GDM1 (cell line): ENCODE measurements around the gene QRICH2.
"Not testable (repeated sequence)": the region's sequence is repeated elsewhere in the genome, so short reads cannot be mapped to it uniquely, and the experiment has no call there.

ENCODE experiments used
- DNase-seq: peaks from one replicate; lab custom pipeline; 2025; lab: John Stamatoyannopoulos, UW

Gene QRICH2, protein sequence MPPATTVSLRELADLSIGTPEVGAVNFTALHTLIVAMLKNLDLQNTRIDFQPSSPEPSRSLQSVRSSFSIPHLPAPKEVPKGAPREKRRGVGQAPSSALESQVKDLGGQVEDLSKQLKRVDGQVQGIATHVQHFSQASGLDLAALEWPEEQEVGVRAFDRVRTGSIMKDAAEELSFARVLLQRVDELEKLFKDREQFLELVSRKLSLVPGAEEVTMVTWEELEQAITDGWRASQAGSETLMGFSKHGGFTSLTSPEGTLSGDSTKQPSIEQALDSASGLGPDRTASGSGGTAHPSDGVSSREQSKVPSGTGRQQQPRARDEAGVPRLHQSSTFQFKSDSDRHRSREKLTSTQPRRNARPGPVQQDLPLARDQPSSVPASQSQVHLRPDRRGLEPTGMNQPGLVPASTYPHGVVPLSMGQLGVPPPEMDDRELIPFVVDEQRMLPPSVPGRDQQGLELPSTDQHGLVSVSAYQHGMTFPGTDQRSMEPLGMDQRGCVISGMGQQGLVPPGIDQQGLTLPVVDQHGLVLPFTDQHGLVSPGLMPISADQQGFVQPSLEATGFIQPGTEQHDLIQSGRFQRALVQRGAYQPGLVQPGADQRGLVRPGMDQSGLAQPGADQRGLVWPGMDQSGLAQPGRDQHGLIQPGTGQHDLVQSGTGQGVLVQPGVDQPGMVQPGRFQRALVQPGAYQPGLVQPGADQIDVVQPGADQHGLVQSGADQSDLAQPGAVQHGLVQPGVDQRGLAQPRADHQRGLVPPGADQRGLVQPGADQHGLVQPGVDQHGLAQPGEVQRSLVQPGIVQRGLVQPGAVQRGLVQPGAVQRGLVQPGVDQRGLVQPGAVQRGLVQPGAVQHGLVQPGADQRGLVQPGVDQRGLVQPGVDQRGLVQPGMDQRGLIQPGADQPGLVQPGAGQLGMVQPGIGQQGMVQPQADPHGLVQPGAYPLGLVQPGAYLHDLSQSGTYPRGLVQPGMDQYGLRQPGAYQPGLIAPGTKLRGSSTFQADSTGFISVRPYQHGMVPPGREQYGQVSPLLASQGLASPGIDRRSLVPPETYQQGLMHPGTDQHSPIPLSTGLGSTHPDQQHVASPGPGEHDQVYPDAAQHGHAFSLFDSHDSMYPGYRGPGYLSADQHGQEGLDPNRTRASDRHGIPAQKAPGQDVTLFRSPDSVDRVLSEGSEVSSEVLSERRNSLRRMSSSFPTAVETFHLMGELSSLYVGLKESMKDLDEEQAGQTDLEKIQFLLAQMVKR (N-terminal part only)

DNA sequence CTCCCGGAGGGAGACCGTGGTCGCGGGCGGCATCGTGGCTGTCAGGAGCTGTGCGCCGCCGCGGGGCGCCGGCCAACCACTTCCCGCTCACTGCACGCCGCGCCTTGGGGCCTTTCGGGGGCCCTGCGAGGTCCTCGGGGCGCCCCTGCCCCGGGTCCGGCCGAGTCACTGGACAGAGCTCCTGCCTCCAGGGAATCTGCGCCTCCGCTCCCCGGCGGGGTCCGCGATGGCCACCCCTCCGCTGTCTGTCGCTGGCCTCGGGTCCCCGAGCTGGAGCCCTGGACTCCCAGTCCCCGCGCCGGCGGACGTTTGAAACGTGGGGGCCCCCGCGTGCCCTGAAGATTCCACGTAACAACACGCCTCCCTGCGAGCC, at the start of gene QRICH2:
Gene QRICH2, minus strand, starts transcription at position 311 of the 373 bp plus-strand sequence. Its CDS starts 278 bp downstream, at position 33.
- DNase-seq, result no peak

- DNase-seq, result no peak
These were observed 49.6 kb upstream of the QRICH2 start for GRCh38 chr17:76357597-76358158.

GRCh38 chr17:76356803-76357456, 48.9 kb upstream of the QRICH2 start:
- no peak for DNase-seq

DNA sequence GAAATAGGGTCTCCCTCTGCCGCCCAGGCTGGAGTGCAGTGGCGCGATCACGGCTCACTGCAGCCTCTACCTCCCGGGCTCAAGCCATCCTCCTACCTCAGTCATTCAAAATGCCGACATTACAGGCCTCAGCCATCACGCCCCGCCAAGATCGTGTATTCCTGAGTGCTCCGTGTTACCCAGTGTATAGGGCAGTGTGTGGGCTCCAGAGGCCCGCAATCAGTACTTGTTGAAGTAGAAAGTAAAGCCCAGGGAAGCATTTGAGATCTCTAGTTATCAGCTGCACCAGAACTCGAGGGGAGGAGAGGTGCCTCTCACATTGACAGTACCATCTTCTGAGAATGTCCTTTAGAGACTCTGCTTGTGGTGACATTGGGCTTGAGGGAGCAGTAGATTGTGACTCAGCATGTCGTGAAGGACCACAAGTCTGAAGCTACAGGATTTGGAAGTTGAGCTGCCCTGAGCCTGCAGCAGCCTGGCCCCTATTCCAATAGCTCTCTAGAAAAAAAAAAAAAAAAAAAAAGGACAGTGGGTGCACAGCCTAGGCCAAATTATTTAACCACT, 46.8 kb upstream of the QRICH2 start:
- peak; percentile 29 for DNase-seq

DNA sequence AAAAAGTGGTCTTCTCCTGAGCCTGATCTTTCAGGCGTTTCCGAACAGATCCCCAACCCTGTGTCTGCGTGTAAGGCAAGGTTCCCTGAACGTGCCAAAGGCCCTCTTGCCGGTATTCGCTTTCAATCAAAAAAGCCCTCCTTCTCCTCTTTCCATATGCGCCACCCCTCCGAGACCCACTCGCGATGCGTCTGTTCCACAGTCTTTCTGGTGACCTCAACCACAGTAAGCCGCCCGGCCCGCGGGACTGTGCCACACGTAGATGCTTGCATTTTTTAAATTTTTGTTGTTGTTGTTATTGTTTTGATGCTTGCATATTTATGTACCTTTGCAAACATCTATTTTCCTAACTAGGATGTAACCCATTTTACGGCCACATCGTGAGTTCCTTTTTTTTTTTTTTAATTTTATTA, 46.2 kb upstream of the QRICH2 start:
- no peak for DNase-seq

- DNase-seq, result peak; percentile 85
These were observed 45.7 kb upstream of the QRICH2 start, which contains the start of gene PRPSAP1 for GRCh38 chr17:76353599-76354316. TSS of gene PRPSAP1 (minus strand) at chr17:76353916. CDS start at chr17:76353703, 213 bp downstream.

DNA sequence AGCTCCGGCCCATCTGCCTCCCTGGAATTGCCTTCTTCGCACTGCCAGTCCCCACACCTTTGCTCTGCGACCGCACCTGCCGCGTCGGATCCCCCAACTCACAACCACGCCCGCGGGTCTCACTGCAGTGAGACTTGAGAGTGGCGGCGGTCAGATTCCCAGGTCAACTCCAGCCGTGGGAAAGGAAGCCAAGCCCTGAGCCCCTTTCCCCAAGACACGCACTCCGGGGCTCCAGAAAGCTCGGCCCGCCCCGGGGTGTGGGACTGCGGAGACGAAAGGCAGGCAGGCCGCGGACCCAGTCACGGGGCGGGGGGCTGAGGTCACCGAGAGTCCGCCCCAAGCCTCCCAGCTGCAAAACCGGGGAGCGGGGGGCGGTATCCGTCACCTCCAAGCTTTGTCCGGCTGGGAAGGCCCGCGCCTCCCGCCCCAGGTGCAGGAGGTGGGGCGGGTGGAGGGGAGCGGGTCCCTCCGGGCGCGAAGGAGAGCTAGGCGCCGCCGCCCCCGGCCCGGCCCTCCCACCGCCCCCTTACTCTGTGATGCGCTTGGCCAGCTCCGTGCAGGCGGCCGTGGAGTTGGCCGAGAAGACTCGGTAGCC, 45.0 kb upstream of the QRICH2 start:
- DNase-seq, result no peak

GRCh38 chr17:76351526-76352071, 43.5 kb upstream of the QRICH2 start:
- DNase-seq, result no peak

DNA sequence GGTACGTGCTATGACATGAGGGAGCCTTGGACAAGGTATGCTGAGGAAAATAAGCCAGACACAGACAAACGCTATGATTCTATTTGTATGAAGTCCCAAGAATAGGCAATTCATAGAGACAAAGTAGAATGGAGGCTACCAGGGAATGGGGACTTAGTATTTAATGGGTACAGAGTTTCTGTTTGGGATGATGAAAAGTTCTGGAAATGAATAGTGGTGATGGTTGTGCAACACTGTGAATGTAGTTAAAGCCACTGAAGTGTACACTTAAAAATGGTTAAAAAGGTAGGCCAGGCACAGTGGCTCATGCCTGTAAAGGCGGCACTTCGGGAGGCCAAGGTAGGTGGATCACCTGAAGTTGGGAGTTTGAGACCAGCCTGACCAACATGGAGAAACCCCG, 42.4 kb upstream of the QRICH2 start:
- no peak for DNase-seq

DNA sequence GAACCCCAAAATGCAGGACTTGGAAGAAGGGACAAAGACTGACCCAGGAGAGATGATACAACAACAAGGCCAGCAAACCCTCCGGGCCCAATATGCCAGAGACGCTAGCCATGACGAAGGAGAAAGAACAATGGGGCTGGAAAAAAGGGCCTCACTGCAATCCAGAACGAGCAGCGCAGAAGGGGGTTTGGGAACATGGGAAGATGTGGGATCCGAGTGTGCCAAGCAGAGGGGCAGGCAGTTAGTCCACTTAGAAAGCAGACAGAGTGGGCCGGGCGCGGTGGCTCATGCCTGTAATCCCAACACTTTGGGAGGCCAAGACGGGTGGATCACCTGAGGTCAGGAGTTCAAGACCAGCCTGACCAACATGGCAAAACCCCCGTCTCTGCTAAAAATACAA, 38.9 kb upstream of the QRICH2 start:
- DNase-seq, result not testable (repeated sequence)

- no peak for DNase-seq
These were observed 37.4 kb upstream of the QRICH2 start for GRCh38 chr17:76345377-76345974.

DNA sequence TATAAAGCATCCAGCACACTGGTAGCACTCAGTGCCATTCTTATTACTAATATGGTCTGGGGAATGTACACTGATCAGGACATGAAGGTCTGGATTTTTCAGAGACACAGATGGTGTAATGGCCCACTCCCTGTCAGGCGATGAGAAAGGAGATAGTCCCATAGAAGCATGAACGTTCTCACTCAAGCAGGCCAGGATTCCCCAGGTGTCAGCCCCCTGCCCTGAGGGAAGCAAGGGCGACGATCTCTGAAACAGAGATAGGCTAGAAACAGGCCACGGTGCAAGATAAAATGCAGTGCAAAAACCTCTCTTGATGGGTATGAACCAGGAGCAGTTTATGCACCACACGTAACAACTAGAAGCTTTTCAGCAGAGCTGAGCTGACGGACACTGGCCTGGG, 35.0 kb upstream of the QRICH2 start:
- no peak for DNase-seq

- DNase-seq, result no peak
These were observed 33.2 kb upstream of the QRICH2 start for GRCh38 chr17:76341301-76341700.

DNA sequence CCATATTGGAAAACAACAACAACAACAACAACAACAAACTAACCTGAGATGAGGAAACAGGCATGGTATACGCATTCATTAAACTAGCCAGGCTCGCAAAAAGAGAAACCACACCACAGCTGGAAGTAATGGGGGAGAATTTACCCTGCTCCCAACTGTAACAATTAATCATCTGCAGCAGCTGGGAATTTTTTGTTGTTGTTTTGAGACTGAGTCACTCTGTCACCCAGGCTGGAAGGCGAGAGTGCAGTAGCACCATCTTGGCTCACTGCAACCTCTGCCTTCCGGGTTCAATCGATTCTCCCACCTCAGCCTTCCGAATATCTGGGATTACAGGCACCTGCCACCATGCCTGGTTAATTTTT, 29.3 kb upstream of the QRICH2 start:
- no peak for DNase-seq

DNA sequence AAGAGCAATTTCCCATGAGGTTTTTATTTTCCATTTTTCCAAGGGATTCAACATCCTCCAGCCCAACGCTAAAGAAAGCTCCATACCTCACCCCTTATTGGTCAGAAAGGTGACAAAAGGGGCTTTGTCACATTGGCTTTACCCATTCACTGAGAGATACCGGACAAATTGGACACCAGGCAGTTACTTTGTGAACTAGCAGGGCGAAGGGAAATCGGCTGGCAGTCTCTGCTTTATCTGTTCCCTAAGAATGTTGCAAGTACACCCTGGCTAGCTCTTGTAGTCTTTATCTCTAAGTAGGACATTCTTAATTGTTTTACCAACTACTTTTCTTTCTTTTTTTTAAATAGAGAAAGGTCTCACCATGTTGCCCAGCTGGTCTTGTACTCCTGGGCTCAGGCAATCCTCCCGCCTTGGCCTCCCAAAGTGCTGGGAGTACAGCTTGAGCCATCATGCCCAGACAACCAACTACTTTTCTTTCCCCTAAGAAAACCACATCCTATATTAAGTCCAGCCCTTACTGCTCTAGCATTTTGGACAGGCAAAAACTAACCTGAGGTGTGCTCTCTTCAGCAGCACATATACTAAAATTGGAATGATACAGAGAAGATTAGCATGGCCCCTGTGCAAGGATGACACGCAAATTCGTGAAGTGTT, 28.8 kb upstream of the QRICH2 start:
- no peak for DNase-seq

- no peak for DNase-seq
These were observed 27.8 kb upstream of the QRICH2 start for GRCh38 chr17:76335716-76336381.

DNA sequence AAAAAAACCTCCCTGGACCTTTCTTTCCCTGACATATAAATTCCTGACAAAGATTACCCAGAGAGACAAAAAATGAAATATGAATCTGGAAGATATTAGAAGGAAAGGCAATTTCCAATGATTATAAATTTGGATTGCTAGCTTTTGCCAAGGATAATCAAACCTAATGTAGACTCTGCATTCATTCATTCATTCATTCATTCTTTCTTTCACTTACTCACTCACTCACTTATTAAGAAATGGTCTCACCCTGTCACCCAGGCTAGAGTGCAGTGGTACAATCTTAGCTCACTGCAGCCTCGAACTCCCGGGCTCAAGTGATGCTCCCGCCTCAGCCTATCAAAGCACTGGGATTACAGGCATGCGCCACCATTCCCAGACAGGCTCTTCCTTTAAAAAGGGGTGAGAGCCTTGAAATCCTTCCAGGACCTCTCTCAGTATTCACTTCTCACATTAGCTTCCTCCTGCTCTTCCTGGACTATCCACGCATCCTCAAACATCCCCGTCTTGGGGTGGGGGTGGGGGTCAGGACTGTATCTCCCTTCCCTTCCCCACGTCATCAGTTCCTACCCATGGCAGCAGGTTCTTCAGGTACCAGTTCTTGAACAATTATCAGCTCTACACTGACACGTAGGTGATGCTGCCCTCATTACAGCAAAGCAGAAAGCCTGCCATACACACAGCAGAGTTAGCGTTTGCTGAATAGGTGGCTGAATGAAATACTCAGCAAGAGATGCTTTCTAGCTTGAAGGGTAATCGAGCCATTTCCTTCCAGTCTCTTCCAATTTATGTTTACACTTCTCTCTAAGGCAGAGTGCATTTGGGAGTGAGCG, 25.8 kb upstream of the QRICH2 start:
- no peak for DNase-seq
